SIG-M5 treated with dmso at 0.1 percent for 504 hours (cell line): ENCODE data around the gene OTOG.

Experiments used
- DNase-seq: peaks from one replicate; lab custom pipeline; 2025; ENCODE audit not compliant: unreplicated experiment; lab: John Stamatoyannopoulos, UW

OTOG gene

DNA sequence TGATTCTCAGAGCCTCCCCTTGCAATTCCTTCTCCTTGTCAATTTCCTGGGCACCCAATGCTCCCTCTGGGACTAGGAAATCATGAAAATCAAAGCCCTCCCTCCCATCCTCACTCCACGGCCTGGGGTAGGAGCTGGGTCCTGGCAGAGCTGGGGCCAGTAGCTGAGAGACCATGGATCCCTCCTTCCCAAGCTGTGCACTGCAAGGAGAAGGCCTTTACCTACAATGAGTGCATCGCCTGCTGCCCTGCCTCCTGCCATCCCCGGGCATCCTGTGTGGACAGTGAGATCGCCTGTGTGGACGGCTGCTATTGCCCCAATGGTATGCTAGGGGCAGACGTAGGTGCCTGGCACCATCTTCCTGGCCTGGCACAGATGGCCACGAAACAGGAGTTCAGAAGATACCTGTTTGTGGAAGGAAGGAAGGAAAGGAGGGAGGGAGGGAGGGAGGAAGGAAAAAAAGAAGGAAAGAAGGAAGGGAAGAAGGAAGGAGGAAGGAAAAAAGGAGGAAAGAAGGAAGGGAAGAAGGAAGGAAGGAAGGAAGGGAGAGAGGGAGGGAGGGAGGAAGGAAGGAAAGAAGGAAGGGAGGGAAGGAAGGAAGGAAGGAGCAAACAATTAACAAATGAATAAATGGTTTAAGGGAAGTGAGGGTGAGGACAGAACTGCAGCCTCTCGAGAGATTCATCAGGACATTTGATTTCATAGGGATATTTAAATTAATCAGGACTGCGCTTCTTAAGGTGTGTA lies 12.5 kb downstream of the OTOG start:
- DNase-seq = no peak

DNA sequence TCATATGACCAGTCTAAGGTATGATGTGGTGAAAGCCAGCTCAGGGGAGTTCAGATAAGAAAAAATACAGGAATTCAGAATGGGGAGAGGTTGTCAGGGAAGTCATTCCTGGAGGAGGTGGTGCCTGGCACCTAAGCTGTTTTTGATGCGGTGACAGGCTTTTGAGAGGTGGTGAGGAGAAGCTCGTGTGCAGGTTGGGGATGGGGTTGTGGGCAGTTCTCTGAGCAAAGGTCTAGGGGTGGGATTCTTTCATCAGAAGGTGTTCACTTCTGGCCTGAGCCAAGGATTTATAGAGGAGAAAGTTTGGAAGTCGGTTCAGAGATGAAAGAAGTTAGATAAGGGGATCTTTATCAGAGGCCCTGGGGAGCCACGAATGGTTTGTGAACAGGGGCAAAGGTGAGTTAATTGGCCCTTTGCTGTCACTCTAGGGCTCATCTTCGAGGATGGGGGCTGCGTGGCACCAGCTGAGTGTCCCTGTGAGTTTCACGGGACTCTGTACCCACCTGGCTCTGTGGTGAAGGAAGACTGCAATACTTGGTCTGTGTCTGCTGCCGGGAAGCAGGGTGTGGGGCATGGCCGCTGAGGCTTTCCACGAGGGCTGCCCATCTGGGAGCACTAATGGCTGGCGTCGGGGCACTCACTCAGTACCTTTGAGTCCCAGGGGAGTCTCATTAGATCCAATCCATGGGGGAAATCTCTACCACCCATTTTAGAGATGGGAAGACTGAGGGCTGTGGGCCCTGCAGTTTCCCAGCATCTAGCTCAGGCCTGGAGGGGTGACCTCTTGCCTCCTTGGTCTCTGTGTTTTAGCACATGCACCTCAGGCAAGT lies 13.4 kb downstream of the OTOG start:
- DNase-seq = no peak

DNA sequence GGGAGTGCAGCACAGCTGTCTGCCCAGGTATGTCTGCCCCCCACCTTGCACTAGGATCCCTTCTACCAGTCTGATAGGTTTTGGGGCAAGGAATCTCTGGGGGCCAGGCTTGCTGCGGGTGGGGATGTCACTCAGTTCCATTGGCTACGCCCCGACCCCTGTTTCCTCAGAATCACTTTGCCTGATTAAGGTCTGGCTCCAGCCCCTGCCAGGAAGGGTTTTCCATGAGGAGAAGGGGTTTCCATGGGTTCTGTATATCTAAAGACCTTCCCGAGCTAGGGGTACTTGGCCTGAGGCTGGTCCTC lies 14.0 kb downstream of the OTOG start:
- no peak for DNase-seq

DNA sequence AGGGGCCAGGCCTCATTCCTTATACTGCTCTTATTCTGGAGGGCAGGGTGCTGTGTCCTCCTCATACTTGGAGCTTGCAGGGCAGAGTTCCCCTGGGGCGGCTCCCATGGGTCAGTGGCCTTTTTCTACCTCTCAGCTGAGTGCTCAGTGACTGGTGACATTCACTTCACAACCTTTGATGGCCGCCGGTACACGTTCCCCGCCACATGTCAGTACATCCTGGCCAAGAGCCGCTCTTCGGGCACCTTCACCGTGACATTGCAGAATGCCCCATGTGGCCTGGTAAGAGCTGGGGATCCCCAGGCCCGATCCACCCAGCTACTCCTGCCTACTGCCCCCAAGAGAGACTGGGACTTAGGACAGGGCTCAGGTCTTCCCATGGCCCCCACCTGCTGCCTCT lies 14.5 kb downstream of the OTOG start:
- DNase-seq = no peak

DNA sequence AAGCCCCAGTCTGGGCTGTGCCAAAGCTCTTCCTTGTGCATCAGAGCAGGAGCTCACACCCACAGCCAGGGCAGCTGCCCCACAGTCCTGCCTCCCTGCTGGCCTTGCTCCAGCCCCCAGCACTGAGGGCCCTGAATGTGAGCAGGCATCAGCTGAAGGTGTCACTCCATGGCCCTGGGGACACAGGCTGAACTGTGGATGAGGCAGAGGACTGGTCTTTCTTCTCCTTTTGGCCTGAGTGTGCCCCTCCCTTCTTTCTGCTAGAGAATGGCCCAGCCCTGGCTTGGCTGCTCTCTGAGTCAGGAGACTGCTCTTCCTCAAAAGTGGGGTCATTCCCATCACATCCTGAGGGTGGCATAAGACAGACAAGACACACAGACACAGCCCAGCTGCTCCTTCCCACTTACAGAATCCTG lies 16.2 kb downstream of the OTOG start:
- peak; percentile 31 for DNase-seq

DNA sequence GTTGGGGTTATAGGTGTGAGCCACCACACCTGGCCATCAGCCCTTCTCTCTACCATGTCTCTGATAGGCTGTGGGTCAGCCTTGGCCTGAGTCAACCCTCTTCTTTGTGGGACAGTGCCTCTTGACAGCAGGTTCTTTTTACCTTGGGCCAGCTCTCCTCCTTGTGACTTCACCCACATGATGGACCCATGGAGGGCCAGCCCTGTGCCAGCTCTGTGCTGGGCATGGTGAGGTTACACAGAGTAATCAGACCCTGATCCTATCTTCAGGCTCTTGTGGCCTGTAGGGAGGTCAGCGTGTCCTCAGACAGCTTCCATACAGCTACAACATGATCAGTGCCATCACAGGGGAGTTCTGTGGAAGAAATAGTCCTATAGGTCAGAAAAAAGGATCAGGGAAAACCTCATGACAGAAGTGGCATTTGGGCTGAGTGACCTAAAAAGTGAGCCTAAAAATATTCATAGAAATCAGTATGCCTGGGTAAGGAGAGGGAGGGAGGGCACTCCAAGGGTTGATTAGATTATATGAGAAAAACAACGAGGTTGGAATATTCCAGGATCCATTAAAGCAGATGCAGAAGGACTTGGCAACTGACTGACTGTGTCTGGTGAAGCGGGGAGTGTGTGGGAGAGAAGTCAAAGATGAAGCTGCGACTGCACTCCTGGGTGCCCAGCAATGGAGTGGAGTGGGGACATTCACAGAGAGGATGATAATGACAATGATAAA lies 17.1 kb downstream of the OTOG start:
- no peak for DNase-seq

DNA sequence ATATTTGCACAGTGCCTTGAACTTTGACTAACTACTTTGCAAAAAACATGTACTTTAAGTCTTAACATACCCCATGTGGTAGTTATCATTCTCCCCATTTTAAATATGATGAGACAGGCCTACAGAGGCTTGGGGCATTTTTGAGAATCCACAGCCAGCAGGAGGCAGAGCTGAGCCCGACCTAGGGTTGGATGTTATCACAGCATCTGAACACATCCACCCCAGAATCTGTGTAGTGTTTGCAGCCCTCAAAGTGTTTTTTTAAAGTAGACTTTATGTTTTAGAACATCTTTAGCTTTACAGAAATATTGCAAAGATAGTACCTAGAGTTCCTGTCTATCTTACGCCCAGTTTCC lies 17.6 kb downstream of the OTOG start:
- DNase-seq = no peak

DNA sequence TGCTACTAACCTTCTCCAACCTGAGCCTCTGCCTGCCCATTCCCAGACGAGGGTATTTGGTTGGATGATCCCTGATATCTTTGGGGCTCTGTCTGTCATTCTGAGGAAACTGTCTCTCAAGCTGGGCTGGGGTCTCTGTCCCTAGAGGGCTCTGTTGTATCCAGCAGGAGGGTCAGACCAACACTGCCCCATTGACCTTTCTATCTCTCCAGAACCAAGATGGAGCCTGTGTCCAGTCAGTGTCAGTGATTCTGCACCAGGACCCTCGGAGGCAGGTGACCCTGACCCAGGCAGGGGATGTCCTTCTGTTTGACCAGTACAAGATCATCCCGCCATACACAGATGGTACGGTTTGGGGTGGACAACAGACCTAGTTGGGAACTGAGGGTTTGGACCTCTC lies 21.9 kb downstream of the OTOG start:
- no peak for DNase-seq

DNA sequence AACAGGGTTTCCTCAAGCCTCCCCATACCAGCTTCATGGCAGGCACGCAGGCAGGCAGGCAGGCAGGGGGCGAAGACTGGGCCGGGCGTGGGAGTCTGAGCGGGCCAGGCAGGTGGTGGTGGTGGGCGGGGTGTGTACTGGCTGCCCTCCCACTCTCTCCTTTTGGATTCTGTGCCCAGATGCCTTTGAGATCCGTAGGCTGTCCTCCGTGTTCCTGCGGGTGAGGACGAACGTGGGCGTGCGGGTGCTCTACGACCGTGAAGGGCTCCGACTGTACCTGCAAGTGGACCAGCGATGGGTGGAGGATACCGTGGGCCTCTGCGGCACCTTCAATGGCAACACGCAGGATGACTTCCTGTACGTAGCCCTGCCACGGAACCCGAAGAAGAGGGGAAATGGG lies 23.0 kb downstream of the OTOG start:
- DNase-seq = no peak

DNA sequence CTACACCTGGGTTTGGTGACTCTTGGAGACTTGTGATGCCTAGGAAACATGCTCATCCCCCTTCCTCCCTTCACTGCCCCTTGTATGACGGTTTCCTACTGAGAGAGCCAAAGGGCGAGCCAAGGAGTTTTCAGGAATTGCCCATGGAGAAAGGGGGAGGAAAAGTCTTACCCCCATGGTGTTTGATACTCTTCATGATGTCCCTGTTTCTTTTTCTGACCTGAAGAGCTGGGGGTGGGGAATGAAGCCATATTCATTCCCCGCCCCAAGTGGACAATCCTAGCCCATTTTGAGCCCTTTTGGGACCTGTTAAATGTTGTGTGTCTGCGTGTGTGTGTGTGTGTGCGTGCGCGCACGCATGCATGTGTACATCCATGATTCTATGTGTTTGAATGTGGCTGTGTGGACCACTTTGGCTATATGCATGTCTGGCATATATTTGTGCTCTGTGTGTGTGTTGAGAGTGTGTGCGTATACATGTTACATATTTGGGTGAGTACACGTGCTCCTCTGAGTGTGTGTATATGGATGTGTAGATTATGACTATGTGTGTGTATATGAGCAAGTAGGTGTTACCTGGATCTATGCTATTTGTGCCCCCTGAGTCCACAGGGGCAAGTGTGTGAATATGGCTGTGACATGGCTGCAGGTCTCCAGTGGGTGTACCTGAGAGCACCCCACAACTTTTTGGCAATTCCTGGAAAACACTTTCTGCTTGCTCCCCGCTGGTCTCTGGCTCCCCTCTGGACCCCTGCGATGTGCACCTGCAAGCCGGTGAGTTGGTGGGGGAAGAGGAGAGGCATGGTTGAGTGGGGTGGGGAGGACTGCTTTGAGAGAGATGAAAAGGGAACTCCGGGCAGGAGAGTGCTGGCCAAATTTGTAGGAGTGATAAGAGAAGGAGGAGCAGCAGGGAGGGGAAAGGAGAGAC lies 24.6 kb downstream of the OTOG start:
- DNase-seq = no peak

DNA sequence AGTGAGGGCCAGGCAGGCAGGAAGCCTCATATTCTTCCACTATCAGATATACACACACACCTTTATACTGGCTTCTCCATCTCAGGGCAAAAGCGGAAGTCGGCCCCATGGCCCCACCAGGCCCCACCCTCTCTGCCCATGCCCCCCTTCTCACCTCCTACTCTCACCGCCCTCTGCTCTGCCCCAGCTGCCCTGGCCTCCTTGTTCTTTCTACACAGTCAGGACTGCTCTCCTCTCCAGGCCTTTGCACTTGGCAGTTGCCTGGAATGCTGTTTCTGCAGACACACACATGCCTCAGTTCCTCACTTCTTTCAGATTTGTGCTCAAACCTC lies 25.3 kb downstream of the OTOG start:
- no peak for DNase-seq

DNA sequence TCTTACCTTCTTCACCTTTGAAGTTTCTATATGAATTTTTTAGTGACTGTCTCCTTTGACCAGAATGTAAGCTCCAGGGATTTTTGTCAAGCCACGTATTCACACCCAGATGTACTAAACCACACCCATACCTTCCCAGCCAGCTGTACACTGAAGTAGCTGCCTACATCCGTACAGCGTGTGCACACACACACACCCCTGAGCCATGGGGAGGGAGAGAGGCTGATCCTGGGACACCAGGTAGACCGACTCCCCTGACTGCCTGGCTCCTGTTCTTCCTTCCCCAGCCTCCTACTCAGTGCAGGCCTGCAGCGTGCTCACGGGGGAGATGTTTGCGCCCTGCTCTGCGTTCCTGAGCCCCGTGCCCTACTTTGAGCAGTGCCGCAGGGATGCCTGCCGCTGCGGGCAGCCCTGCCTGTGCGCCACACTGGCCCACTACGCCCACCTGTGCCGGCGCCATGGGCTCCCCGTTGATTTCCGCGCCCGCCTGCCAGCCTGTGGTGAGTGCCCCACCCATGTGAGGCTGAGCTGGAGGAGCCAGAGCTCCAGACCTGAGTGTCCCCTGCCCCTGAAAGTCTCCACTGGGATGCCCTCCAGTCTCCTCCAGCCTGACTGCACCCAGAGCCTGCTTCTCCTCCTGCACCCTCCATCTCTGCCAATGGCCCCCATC lies 25.9 kb downstream of the OTOG start:
- DNase-seq = no peak

DNA sequence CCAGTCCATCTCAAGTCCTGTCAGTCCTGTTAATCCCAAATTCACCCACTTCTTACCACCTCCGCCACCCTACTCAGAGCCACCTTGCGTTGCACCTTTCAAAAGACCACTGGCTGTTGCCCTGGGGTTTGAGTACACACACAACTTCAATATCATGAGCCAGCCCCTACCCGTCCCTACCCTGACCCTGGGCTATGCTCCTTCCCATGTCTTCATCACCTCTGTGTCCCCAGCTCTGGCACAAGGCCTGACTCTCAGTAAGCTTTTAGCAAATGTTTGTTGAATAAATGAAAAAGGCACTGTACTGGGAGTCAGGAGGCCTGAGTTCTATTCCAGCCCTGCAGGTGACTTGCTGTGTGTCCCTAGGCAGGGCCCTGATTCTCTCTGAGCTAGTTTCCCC lies 26.5 kb downstream of the OTOG start:
- no peak for DNase-seq

DNA sequence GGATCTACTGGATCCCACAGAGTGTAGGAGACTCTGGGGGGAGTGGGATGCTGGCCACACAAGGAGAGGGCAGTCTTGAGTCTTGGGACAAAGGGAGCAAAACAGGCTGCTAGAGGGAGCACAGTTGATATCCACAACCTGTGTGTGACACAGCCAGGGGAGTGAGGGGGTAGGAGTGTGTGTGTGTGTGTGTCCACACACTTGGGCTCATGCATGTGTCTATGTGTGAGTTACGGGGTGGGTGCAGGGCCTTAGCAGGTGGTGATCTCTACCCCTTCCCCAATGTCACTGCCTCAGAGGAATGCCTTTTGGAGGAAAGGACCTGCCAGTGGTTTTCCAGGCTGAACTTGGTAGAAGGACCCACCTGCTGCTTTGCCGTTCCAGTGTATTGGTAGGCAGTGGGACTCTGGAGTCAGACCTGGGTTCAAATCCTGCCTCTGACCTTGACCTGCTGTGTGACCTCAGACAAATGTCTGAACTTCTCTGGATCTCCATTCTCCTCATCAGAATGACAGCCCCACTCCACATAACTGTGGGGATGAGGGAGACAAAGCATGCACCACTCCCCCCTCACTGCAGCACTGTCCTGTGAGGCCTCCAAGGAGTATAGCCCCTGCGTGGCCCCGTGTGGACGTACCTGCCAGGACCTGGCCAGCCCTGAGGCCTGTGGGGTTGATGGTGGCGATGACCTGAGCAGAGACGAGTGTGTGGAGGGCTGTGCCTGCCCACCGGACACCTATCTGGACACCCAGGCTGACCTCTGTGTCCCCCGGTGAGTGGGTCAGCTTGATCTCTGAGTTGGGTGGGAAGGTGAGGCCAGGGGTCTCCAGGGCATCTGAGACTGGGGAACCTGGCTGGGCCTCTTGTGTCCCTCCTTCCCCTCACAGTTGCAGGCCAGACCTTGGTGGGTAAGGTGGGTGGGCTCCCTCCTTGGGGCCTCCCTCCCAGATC lies 27.4 kb downstream of the OTOG start:
- DNase-seq = no peak

DNA sequence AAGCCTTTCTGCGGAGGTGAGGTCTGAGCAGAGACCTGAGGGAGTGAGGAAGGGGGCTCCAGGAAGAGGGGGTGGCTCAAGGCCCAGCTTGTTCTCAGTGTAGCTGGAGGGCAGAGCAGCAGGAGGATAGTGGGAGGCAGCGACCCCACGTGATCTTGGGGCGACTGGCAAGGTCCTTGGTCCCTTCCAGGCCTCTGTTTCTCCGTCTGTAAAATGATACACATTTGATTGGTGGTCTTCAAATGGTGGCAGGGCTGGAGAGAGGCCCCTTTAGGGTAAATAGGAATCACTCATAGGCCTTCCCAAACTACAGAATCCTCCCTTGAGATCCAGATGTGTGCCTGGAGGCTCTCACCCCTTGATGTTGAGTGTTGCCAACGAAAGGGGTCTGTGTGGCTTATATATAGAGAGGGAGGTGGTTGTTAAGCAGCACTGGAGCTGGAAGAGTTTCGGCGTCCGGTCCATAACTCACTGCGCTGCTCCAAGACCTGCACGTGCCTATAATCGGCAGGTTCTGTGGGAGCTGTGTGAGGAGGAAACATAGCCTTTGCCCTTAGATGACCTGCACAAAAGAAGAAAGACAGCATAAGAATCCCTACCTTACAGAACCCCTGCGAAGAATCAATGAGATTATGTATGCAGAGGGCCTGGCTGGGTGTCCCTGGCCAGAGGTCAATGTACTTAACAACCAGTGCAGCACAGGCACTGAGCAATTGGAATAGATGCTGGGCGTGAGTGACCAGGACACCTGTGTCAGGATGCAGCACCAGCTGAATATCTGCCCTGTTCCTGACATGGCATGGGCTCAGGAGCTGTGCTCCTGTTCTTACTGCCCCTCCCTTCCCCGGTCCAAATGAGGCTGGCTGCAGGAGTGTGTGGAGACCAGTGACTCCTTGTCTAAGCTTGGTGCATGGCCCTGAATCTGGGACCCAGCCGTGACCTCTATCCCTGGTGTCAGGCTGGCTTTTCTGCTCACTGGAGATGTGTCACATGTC lies 28.7 kb downstream of the OTOG start:
- no peak for DNase-seq

DNA sequence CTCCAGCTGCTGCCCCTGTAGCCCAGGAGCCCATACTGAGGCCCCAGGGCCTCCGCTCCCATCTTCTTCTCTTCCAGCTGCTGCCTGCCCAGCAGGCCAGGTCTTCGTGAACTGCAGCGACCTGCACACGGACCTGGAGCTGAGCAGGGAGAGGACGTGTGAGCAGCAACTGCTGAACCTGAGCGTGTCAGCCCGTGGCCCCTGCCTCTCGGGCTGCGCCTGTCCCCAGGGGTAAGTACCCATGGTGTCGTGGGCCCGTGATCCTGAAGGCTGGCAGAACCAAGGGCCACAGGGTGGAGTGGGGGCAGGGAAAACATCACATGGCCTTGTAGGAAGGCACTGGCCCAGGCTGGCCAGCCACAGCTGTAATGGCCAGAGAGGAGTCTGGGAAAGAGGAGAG lies 31.2 kb downstream of the OTOG start:
- no peak for DNase-seq

DNA sequence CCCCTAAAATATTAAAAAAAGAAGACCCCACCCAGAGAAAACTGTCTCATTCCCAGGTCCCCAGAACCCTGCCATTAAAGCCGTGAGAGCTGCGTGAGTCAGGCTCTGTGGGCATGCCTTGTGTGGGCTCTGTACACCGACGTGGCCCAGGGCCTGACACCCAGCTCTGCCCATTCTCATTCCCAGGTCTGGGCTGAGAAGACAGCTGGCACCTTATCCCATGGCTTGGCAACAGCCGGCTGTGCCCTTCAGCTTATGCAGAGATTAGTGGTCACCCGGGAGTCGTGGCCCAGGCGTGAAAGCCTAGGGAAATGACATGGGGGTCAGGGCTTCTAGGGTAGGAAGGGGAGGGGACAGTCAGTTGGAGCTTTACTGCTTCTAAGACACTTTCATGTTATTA lies 31.9 kb downstream of the OTOG start:
- DNase-seq = no peak

DNA sequence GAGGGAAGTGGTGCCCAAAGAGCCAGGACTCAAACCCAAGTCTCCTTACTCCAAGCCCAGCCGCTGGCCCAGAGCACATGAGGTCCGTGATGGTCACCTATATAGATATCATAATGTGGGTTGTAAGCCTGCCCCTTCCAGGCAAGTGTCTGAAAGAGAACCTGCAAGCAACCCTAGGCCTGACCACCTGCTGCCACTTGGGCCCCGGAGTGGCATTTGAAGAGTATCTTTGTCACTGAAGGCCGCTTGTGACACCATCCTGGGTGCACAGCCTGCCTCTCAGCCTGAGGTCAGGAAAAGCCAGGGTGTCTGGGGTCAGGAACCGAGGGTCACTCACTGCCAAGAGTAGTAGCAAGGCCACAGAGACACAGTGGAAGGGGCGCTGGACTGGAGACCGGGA lies 32.4 kb downstream of the OTOG start:
- no peak for DNase-seq
